SK-N-SH treated with all-trans-retinoic acid at 6 μM for 48 hours (cell line): Measurements from ENCODE around the gene LSM2.
"Not testable (repeated sequence)": the region's sequence is repeated elsewhere in the genome, so short reads cannot be mapped to it uniquely, and the experiment has no call there.

Experiments
- ATAC-seq: fragments of 200-7000 bp; cut with Tn5 transposase; 3 replicates; pipeline ENCODE4 v1.9.1; 2020; ENCODE audit warnings: mild to moderate bottlenecking, moderate library complexity
- ARNTL ChIP-seq: fragments of 450-650 bp; formaldehyde crosslinking; IDR thresholded peaks from 2 replicates; pipeline ENCODE4 v1.5.0; 2020; ENCODE audit warnings: low read depth, mild to moderate bottlenecking, moderate library complexity, borderline replicate concordance
- CSDC2 ChIP-seq: fragments of 250-450 bp; sonication (Bioruptor Pico); IDR thresholded peaks from 2 replicates; pipeline ENCODE4 v1.5.0; 2020; ENCODE audit warnings: mild to moderate bottlenecking, moderate library complexity
- ESRRG ChIP-seq: fragments of 250-450 bp; sonication (Bioruptor Pico); IDR thresholded peaks from 2 replicates; pipeline ENCODE4 v1.6.1; 2021; ENCODE audit warnings: mild to moderate bottlenecking
- ISL1 ChIP-seq: fragments of 250-450 bp; sonication (Bioruptor Pico); IDR thresholded peaks from 2 replicates; pipeline ENCODE4 v2.1.2; 2022; ENCODE audit warnings: mild to moderate bottlenecking, moderate library complexity
- OSR1 ChIP-seq: fragments of 250-450 bp; sonication (Bioruptor Pico); IDR thresholded peaks from 2 replicates; pipeline ENCODE4 v1.8.0; 2022; ENCODE audit warnings: moderate library complexity, mild to moderate bottlenecking, inconsistent platforms
- PPARA ChIP-seq: fragments of 250-450 bp; sonication (Bioruptor Pico); IDR thresholded peaks from 2 replicates; pipeline ENCODE4 v1.5.0; 2020; ENCODE audit warnings: mild to moderate bottlenecking, borderline replicate concordance
- RARB ChIP-seq: fragments of 250-450 bp; sonication (Bioruptor Pico); IDR thresholded peaks from 2 replicates; pipeline ENCODE4 v1.8.0; 2021; ENCODE audit warnings: mild to moderate bottlenecking, moderate library complexity
- SNAI2 ChIP-seq: fragments of 250-450 bp; sonication (Bioruptor Pico); IDR thresholded peaks from 2 replicates; pipeline ENCODE4 v1.5.0; 2020; ENCODE audit warnings: mild to moderate bottlenecking, moderate library complexity
- TCF4 ChIP-seq: fragments of 250-450 bp; sonication (Bioruptor Pico); IDR thresholded peaks from 2 replicates; pipeline ENCODE4 v1.8.0; 2021; ENCODE audit warnings: mild to moderate bottlenecking, moderate library complexity, borderline replicate concordance
- TOX ChIP-seq: fragments of 250-450 bp; sonication (Bioruptor Pico); IDR thresholded peaks from 2 replicates; pipeline ENCODE4 v1.8.0; 2021; ENCODE audit warnings: mild to moderate bottlenecking, moderate library complexity, borderline replicate concordance
- ZC3H10 ChIP-seq: fragments of 250-450 bp; sonication (Bioruptor Pico); IDR thresholded peaks from 2 replicates; pipeline ENCODE4 v1.5.1; 2021; ENCODE audit warnings: mild to moderate bottlenecking, moderate library complexity
- ZFP3 ChIP-seq: fragments of 250-450 bp; sonication (Bioruptor Pico); IDR thresholded peaks from 2 replicates; pipeline ENCODE4 v1.5.0; 2020; ENCODE audit warnings: mild to moderate bottlenecking, moderate library complexity
- ZNF565 ChIP-seq: fragments of 450-650 bp; formaldehyde crosslinking; conservative IDR thresholded peaks from 2 replicates; pipeline ENCODE4 v1.5.0; 2020; ENCODE audit warnings: low read depth, mild to moderate bottlenecking, moderate library complexity
- ZNF8 ChIP-seq: fragments of 450-650 bp; formaldehyde crosslinking; IDR thresholded peaks from 2 replicates; pipeline ENCODE4 v1.5.0; 2020; ENCODE audit warnings: mild to moderate bottlenecking, moderate library complexity
- TF ChIP-seq, protein P1 (sequence below): fragments of 250-450 bp; sonication (Bioruptor Pico); IDR thresholded peaks from 2 replicates; pipeline ENCODE4 v1.5.1; 2021; ENCODE audit warnings: mild to moderate bottlenecking, moderate library complexity
- TF ChIP-seq, protein P2 (sequence below): fragments of 250-450 bp; sonication (Bioruptor Pico); IDR thresholded peaks from 2 replicates; pipeline ENCODE4 v1.5.0; 2020; ENCODE audit warnings: mild to moderate bottlenecking, moderate library complexity
- TF ChIP-seq, protein P3 (sequence below): fragments of 250-450 bp; sonication (Bioruptor Pico); IDR thresholded peaks from 2 replicates; pipeline ENCODE4 v1.5.1; 2020; ENCODE audit warnings: low read depth, mild to moderate bottlenecking, moderate library complexity
- TF ChIP-seq, protein P4 (sequence below): fragments of 250-450 bp; sonication (Bioruptor Pico); IDR thresholded peaks from 2 replicates; pipeline ENCODE4 v1.8.0; 2020; ENCODE audit warnings: mild to moderate bottlenecking, moderate library complexity, borderline replicate concordance

LSM2 gene

DNA sequence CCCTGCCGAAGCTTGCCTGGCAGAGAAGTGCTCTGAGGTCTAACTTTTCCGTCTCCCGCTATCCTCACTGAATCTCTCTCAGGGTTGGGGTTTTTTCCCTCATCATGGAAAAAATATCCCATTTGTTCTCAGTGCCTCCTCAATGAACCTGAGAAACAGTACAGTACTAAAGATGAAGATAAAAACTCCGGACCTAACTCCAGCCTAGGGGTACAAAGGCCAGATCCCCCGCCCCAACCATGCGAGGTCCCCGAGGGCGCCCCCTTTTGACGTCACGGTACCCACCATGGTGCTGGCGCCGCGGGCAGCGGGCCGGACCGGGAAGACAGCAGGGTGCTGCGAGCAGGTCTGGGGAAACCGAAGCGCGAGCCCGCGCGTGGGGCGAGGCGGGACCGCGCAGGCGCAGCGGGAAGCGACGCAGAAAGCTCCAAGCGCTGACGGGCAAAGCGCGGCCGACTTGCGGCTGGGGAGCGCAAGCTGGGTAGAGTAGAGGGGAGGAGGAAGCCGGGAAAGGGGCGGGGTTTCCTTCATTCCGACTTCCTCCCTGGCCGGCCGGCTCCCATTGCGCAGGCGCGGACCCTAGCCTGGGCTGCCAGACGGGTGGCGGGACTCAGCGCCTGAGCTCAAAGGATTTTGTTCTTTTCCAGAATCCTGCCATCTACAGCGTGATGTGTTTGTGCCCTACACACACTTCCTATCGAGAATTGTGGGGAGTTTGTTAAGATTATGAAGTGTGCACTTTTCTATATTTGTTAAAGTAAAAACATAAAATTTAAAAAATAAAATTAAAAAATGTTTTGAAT, at the start of gene LSM2:
TSS of gene LSM2 (minus strand) at position 497 of the 803 bp plus-strand sequence. CDS start at position 288, 209 bp downstream.
- ATAC-seq, result peak; percentile 99
- TF ChIP-seq OSR1 (CRISPR knock-in tag), result no peak
- TF ChIP-seq, protein P1, sequence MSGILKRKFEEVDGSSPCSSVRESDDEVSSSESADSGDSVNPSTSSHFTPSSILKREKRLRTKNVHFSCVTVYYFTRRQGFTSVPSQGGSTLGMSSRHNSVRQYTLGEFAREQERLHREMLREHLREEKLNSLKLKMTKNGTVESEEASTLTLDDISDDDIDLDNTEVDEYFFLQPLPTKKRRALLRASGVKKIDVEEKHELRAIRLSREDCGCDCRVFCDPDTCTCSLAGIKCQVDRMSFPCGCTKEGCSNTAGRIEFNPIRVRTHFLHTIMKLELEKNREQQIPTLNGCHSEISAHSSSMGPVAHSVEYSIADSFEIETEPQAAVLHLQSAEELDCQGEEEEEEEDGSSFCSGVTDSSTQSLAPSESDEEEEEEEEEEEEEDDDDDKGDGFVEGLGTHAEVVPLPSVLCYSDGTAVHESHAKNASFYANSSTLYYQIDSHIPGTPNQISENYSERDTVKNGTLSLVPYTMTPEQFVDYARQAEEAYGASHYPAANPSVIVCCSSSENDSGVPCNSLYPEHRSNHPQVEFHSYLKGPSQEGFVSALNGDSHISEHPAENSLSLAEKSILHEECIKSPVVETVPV (CRISPR knock-in tag), result no peak
- TF ChIP-seq, protein P2, sequence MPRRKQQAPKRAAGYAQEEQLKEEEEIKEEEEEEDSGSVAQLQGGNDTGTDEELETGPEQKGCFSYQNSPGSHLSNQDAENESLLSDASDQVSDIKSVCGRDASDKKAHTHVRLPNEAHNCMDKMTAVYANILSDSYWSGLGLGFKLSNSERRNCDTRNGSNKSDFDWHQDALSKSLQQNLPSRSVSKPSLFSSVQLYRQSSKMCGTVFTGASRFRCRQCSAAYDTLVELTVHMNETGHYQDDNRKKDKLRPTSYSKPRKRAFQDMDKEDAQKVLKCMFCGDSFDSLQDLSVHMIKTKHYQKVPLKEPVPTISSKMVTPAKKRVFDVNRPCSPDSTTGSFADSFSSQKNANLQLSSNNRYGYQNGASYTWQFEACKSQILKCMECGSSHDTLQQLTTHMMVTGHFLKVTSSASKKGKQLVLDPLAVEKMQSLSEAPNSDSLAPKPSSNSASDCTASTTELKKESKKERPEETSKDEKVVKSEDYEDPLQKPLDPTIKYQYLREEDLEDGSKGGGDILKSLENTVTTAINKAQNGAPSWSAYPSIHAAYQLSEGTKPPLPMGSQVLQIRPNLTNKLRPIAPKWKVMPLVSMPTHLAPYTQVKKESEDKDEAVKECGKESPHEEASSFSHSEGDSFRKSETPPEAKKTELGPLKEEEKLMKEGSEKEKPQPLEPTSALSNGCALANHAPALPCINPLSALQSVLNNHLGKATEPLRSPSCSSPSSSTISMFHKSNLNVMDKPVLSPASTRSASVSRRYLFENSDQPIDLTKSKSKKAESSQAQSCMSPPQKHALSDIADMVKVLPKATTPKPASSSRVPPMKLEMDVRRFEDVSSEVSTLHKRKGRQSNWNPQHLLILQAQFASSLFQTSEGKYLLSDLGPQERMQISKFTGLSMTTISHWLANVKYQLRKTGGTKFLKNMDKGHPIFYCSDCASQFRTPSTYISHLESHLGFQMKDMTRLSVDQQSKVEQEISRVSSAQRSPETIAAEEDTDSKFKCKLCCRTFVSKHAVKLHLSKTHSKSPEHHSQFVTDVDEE, result no peak
- TF ChIP-seq ISL1 (CRISPR knock-in tag), result no peak

DNA sequence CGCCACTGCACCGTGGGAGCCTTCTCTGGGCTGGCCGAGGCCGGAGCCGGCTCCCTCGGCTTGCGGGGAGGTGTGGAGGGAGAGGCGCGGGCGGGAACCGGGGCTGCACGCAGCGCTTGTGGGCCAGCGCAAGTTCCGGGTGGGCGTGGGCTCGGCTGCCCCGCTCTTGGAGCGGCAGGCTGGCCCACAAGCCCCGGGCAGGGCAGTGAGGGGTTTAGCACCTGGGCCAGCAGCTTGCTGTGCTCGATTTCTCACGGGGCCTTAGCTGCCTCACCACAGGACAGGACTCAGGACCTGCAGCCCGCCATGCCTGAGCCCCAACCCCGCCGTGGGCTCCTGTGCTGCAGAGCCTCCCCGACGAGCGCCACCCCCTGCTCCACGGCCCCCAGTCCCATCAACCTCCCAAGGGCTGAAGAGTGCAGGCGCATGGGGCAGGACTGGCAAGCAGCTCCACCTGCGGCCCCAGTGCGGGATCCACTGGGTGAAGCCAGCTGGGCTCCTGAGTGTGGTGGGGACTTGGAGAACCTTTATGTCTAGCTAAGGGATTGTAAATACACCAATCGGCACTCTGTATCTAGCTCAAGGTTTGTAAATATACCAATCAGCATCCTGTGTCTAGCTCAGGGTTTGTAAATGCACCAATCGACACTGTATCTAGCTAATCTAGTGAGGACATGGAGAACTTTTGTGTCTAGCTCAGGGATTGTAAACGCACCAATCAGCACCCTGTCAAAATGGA, 45.4 kb upstream of the LSM2 start:
- ATAC-seq, result not testable (repeated sequence)

DNA sequence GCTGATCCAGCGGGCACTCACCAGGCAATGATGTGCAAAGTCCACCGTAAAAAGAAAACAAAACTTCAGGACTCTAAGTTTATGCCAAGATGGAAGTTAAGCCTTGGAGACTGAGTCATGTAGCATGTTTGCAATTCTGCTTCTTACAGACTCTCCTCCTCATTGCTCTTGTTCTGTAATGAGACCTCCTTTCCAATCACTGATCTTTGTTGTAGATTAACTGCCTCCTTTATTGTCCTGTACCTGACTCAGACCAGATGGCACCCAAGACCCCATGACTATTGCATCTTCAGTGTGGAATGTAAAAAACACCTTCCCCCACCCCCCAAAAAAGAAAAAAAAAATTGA, 44.7 kb upstream of the LSM2 start:
- peak; percentile 31; the same call in 1 of the 3 replicates for ATAC-seq

More for the DNA sequence above, 44.7 kb upstream of the LSM2 start:
- TF ChIP-seq ESRRG, result no peak
- no peak for TF ChIP-seq ZNF8 (CRISPR knock-in tag)
- no peak for TF ChIP-seq ARNTL (CRISPR knock-in tag)
- TF ChIP-seq TCF4 (CRISPR knock-in tag), result no peak
- no peak for TF ChIP-seq SNAI2 (CRISPR knock-in tag)
- TF ChIP-seq, protein P3, sequence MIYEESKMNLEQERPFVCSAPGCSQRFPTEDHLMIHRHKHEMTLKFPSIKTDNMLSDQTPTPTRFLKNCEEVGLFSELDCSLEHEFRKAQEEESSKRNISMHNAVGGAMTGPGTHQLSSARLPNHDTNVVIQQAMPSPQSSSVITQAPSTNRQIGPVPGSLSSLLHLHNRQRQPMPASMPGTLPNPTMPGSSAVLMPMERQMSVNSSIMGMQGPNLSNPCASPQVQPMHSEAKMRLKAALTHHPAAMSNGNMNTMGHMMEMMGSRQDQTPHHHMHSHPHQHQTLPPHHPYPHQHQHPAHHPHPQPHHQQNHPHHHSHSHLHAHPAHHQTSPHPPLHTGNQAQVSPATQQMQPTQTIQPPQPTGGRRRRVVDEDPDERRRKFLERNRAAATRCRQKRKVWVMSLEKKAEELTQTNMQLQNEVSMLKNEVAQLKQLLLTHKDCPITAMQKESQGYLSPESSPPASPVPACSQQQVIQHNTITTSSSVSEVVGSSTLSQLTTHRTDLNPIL (CRISPR knock-in tag), result no peak
- no peak for TF ChIP-seq PPARA (CRISPR knock-in tag)
- TF ChIP-seq OSR1 (CRISPR knock-in tag), result no peak
- TF ChIP-seq, protein P2, result no peak
- no peak for TF ChIP-seq ISL1 (CRISPR knock-in tag)
- TF ChIP-seq ZC3H10, result no peak
- no peak for TF ChIP-seq ZFP3 (CRISPR knock-in tag)
- TF ChIP-seq, protein P4, sequence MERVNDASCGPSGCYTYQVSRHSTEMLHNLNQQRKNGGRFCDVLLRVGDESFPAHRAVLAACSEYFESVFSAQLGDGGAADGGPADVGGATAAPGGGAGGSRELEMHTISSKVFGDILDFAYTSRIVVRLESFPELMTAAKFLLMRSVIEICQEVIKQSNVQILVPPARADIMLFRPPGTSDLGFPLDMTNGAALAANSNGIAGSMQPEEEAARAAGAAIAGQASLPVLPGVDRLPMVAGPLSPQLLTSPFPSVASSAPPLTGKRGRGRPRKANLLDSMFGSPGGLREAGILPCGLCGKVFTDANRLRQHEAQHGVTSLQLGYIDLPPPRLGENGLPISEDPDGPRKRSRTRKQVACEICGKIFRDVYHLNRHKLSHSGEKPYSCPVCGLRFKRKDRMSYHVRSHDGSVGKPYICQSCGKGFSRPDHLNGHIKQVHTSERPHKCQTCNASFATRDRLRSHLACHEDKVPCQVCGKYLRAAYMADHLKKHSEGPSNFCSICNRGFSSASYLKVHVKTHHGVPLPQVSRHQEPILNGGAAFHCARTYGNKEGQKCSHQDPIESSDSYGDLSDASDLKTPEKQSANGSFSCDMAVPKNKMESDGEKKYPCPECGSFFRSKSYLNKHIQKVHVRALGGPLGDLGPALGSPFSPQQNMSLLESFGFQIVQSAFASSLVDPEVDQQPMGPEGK (CRISPR knock-in tag), result no peak
- TF ChIP-seq CSDC2 (CRISPR knock-in tag), result no peak
- TF ChIP-seq, protein P1 (CRISPR knock-in tag), result no peak
- no peak for TF ChIP-seq ZNF565 (CRISPR knock-in tag)
- TF ChIP-seq RARB, result no peak
- no peak for TF ChIP-seq TOX (CRISPR knock-in tag)
